H1 (cell line): ENCODE data around the gene ERC1. TPM values are rescaled to one million over a fixed set of nuclear protein-coding genes. Genes with fewer than 3 reads are reported as not detected.

Experiments used
- CTCF ChIA-PET: fragments of 300-600 bp; sonication (Branson Sonifier 250); formaldehyde crosslinking; loops from one replicate; lab custom pipeline; 2021; ENCODE audit not compliant: partially characterized antibody; lab: Charles Lee
- POLR2A ChIA-PET: fragments of 300-600 bp; sonication (Branson Sonifier 250); formaldehyde crosslinking; loops from one replicate; lab custom pipeline; 2021; ENCODE audit warnings: inconsistent platforms; ENCODE audit not compliant: partially characterized antibody; lab: Charles Lee
- DNase-seq, 2 experiments: peaks; one replicate each; pipeline versions ENCODE4 v3.0.0 to v3.0.0-alpha.2; 2010 to 2022; ENCODE audit warnings: low spot score in 2 of 2, low read depth in 1 of 2, mixed read lengths in 1 of 2
- FAIRE-seq: peaks from 2 replicates; lab custom pipeline; 2011; peaks lifted over from hg19 to GRCh38; lab: Jason Lieb, UNC
- H2AFZ ChIP-seq: 2 replicates; pipeline ENCODE4 v1.8.1; 2012; ENCODE audit warnings: low read length, inconsistent platforms
- H2AK5ac ChIP-seq: 2 replicates; pipeline ENCODE4 v1.6.1; 2013; ENCODE audit warnings: low read depth, low read length
- H2BK120ac ChIP-seq: replicated peaks from 2 replicates; pipeline ENCODE3; 2013; ENCODE audit warnings: low read depth, low read length, inconsistent platforms
- H2BK12ac ChIP-seq: 2 replicates; pipeline ENCODE4 v1.6.1; 2013; ENCODE audit warnings: low read depth, low read length
- H2BK15ac ChIP-seq: 2 replicates; pipeline ENCODE4 v1.6.1; 2013; ENCODE audit warnings: low read length
- H2BK20ac ChIP-seq: 2 replicates; pipeline ENCODE4 v1.6.1; 2013; ENCODE audit warnings: low read length
- H2BK5ac ChIP-seq: 2 replicates; pipeline ENCODE4 v1.6.1; 2013; ENCODE audit warnings: low read depth, low read length
- H3K14ac ChIP-seq: 2 replicates; pipeline ENCODE4 v1.6.1; 2013; ENCODE audit warnings: inconsistent platforms; ENCODE audit not compliant: insufficient read length
- H3K18ac ChIP-seq: 2 replicates; pipeline ENCODE4 v1.6.1; 2013; ENCODE audit warnings: low read length; ENCODE audit errors: extremely low read depth
- H3K23ac ChIP-seq: 2 replicates; pipeline ENCODE4 v1.6.1; 2013; ENCODE audit warnings: inconsistent platforms; ENCODE audit not compliant: insufficient read length
- H3K23me2 ChIP-seq: 2 replicates; pipeline ENCODE4 v1.6.1; 2013; ENCODE audit warnings: low read depth, low read length
- H3K27ac ChIP-seq: 2 replicates; pipeline ENCODE4 v1.6.1; 2011; ENCODE audit warnings: low read depth, low read length, inconsistent platforms
- H3K27me3 ChIP-seq, 4 experiments: replicated peaks in 1 of 4; 1 replicate in 1 of 4; 2 replicates in 3 of 4; pipeline versions ENCODE4 v1.6.1 to v1.8.1; 2011 to 2013; ENCODE audit warnings: low read length in 3 of 4, mild to moderate bottlenecking in 3 of 4, inconsistent platforms in 2 of 4, mixed read lengths in 2 of 4, moderate library complexity in 1 of 4; ENCODE audit not compliant: control insufficient read depth in 3 of 4, insufficient read depth in 3 of 4; ENCODE audit errors: extremely low read depth in 1 of 4
- H3K36me3 ChIP-seq, 4 experiments: 2 replicates each; pipeline versions ENCODE4 v1.6.1 to v1.8.1; 2011 to 2013; ENCODE audit warnings: mild to moderate bottlenecking in 4 of 4, low read length in 3 of 4, moderate library complexity in 2 of 4, control low read depth in 1 of 4, inconsistent platforms in 1 of 4; ENCODE audit not compliant: insufficient read depth in 4 of 4, control insufficient read depth in 2 of 4
- H3K4ac ChIP-seq: replicated peaks from 2 replicates; pipeline ENCODE3; 2013; ENCODE audit warnings: low read length, low read depth, mixed read lengths, inconsistent platforms; ENCODE audit not compliant: insufficient read length
- H3K4me1 ChIP-seq, 4 experiments: replicated peaks in 1 of 4; 1 replicate in 1 of 4; 2 replicates in 3 of 4; pipeline versions ENCODE4 v1.6.1 to v1.8.1; 2011 to 2013; ENCODE audit warnings: low read length in 3 of 4, inconsistent platforms in 2 of 4, mixed read lengths in 1 of 4; ENCODE audit not compliant: insufficient read depth in 4 of 4, control insufficient read depth in 3 of 4
- H3K4me2 ChIP-seq, 2 experiments: 2 replicates each; pipeline versions ENCODE4 v1.6.1 to v1.8.1; 2011 to 2013; ENCODE audit warnings: low read depth in 2 of 2, low read length in 2 of 2, control low read depth in 1 of 2, inconsistent platforms in 1 of 2, mild to moderate bottlenecking in 1 of 2; ENCODE audit not compliant: insufficient read depth in 1 of 2
- H3K4me3 ChIP-seq, 4 experiments: fragments of 200-600, 300-600 bp in 1 of 4; sonication (generic), shearing (Covaris generic), sonication (Bioruptor Twin) in 1 of 4; 2 replicates each; pipeline versions ENCODE4 v1.5.1 to v1.8.1; 2011 to 2016; ENCODE audit warnings: low read length in 4 of 4, low read depth in 3 of 4, control low read depth in 2 of 4, inconsistent platforms in 2 of 4, mild to moderate bottlenecking in 2 of 4, mixed read lengths in 1 of 4, moderate library complexity in 1 of 4; ENCODE audit not compliant: insufficient read depth in 2 of 4; ENCODE audit errors: extremely low read depth in 1 of 4
- H3K56ac ChIP-seq: replicated peaks from 2 replicates; pipeline ENCODE3; 2013; ENCODE audit warnings: low read depth, mild to moderate bottlenecking, mixed read lengths, low read length, inconsistent platforms; ENCODE audit not compliant: insufficient read length
- H3K79me1 ChIP-seq: 2 replicates; pipeline ENCODE4 v1.6.1; 2013; ENCODE audit warnings: low read depth, low read length, control low read depth
- H3K79me2 ChIP-seq, 2 experiments: 2 replicates each; pipeline versions ENCODE4 v1.6.1 to v1.8.1; 2012 to 2013; ENCODE audit warnings: low read length in 2 of 2, mild to moderate bottlenecking in 2 of 2, inconsistent platforms in 1 of 2; ENCODE audit not compliant: insufficient read depth in 2 of 2, control insufficient read depth in 1 of 2
- H3K9ac ChIP-seq, 4 experiments: replicated peaks in 1 of 4; 1 replicate in 1 of 4; 2 replicates in 3 of 4; pipeline versions ENCODE4 v1.6.1 to v1.8.1; 2011 to 2013; ENCODE audit warnings: low read depth in 3 of 4, low read length in 3 of 4, control low read depth in 2 of 4, mild to moderate bottlenecking in 2 of 4, moderate library complexity in 2 of 4, inconsistent platforms in 1 of 4; ENCODE audit errors: extremely low read depth in 1 of 4
- H3K9me3 ChIP-seq, 2 experiments: 2 replicates each; pipeline versions ENCODE4 v1.6.1 to v1.8.1; 2012 to 2013; ENCODE audit warnings: mild to moderate bottlenecking in 2 of 2, moderate library complexity in 2 of 2, control low read depth in 1 of 2, inconsistent platforms in 1 of 2, low read depth in 1 of 2, low read length in 1 of 2, mixed read lengths in 1 of 2; ENCODE audit not compliant: insufficient read depth in 2 of 2
- H4K20me1 ChIP-seq, 2 experiments: replicated peaks in 1 of 2; 2 replicates each; pipeline versions ENCODE3 to v1.8.1; 2011 to 2013; ENCODE audit warnings: inconsistent platforms in 2 of 2, low read length in 2 of 2, mild to moderate bottlenecking in 1 of 2; ENCODE audit not compliant: insufficient read depth in 2 of 2, control insufficient read depth in 1 of 2
- H4K5ac ChIP-seq: 2 replicates; pipeline ENCODE4 v1.6.1; 2013; ENCODE audit warnings: low read length, low read depth, mixed read lengths, inconsistent platforms; ENCODE audit not compliant: insufficient read length
- H4K8ac ChIP-seq: 2 replicates; pipeline ENCODE4 v1.8.0; 2013; ENCODE audit warnings: mild to moderate bottlenecking, moderate library complexity, low read length, inconsistent platforms; ENCODE audit not compliant: insufficient read depth; ENCODE audit errors: extremely low read depth
- H4K91ac ChIP-seq: replicated peaks from 2 replicates; pipeline ENCODE3; 2013; ENCODE audit warnings: low read length, mixed read lengths, inconsistent platforms; ENCODE audit not compliant: insufficient read length
- CBX8 ChIP-seq: fragments of 300-800, 300-1000 bp; sonication (generic); IDR thresholded peaks from 2 replicates; pipeline ENCODE4 v1.7.1; 2016; ENCODE audit warnings: low read depth, low read length, borderline replicate concordance
- CEBPB ChIP-seq: IDR thresholded peaks from 2 replicates; pipeline ENCODE4 v1.6.1; 2012; ENCODE audit warnings: low read depth, low read length
- CHD2 ChIP-seq: IDR thresholded peaks from 2 replicates; pipeline ENCODE4 v1.6.1; 2012; ENCODE audit warnings: low read length, improper control_type of control experiment
- CREB1 ChIP-seq: IDR thresholded peaks from 2 replicates; pipeline ENCODE4 v1.6.1; 2012; ENCODE audit warnings: inconsistent platforms
- EGR1 ChIP-seq: IDR thresholded peaks from 2 replicates; pipeline ENCODE4 v1.6.1; 2011; ENCODE audit warnings: low read depth, low read length, borderline replicate concordance
- GTF2F1 ChIP-seq: IDR thresholded peaks from 2 replicates; pipeline ENCODE4 v1.6.1; 2012; ENCODE audit warnings: low read depth, low read length, improper control_type of control experiment, borderline replicate concordance
- JUN ChIP-seq: IDR thresholded peaks from 2 replicates; pipeline ENCODE4 v1.6.1; 2011; ENCODE audit warnings: low read depth, mild to moderate bottlenecking, improper control_type of control experiment, low read length
- MAX ChIP-seq: IDR thresholded peaks from 2 replicates; pipeline ENCODE4 v1.6.1; 2012; ENCODE audit warnings: inconsistent platforms
- POLR2AphosphoS5 ChIP-seq: IDR thresholded peaks from 2 replicates; pipeline ENCODE4 v1.6.1; 2011; ENCODE audit warnings: low read depth, low read length
- RFX5 ChIP-seq: IDR thresholded peaks from 2 replicates; pipeline ENCODE4 v1.6.1; 2011; ENCODE audit warnings: low read depth, low read length, improper control_type of control experiment, borderline replicate concordance
- SIN3A ChIP-seq, 2 experiments: IDR thresholded peaks in 1 of 2; conservative IDR thresholded peaks in 1 of 2; 2 replicates each; pipeline ENCODE4 v1.6.1; 2011 to 2012; ENCODE audit warnings: low read length in 2 of 2, improper control_type of control experiment in 1 of 2, low read depth in 1 of 2, mild to moderate bottlenecking in 1 of 2
- SP4 ChIP-seq: IDR thresholded peaks from 2 replicates; pipeline ENCODE4 v1.6.1; 2012; ENCODE audit warnings: low read length, inconsistent platforms
- TAF1 ChIP-seq: IDR thresholded peaks from 2 replicates; pipeline ENCODE4 v1.6.1; 2011; ENCODE audit warnings: mild to moderate bottlenecking, low read depth, low read length
- TBP ChIP-seq: IDR thresholded peaks from 2 replicates; pipeline ENCODE4 v1.6.1; 2011; ENCODE audit warnings: low read depth, low read length, improper control_type of control experiment
- TEAD4 ChIP-seq: IDR thresholded peaks from 2 replicates; pipeline ENCODE4 v1.6.1; 2012; ENCODE audit warnings: low read depth, low read length, inconsistent platforms, mixed read lengths
- YY1 ChIP-seq: IDR thresholded peaks from 2 replicates; pipeline ENCODE4 v1.6.1; 2011; ENCODE audit warnings: low read depth, mild to moderate bottlenecking, low read length
- WGBS, 2 experiments: shearing (Covaris generic) in 1 of 2; methylation state at CpG; one replicate each; pipeline versions ENCODE4 v1.1.6 to v1.1.7; 2013 to 2015; ENCODE audit warnings: low lambda C conversion rate in 2 of 2, mixed read lengths in 2 of 2, inconsistent platforms in 1 of 2, low coverage in 1 of 2, missing lambda C conversion rate in 1 of 2; ENCODE audit not compliant: insufficient replicate concordance in 2 of 2, insufficient coverage in 1 of 2, insufficient read length in 1 of 2; ENCODE audit errors: extremely low coverage in 1 of 2, missing lambda C conversion rate in 1 of 2; 5-methylcytosine and 5-hydroxymethylcytosine counted together
- polyA plus RNA-seq, 7 experiments: library from polyadenylated mRNA; depleted of rRNA in 3 of 7; stranded (reverse) in 5 of 7; unstranded in 2 of 7; fragments of >200 nt in 5 of 7; fragments of 200-250 nt in 2 of 7; gene quantifications; 1 replicate in 5 of 7; 2 replicates in 1 of 7; 4 replicates in 1 of 7; pipeline versions ENCODE4 v1.2.1 to v1.2.3, GENCODE V29; 2011 to 2013; ENCODE audit warnings: missing spikeins in 2 of 7, mixed read lengths in 2 of 7
- total RNA-seq: library from RNA; stranded (reverse); fragmentation: NEBNext Ultra II Directional; extraction: Animal tissue kit (Norgen Biotek cat#: 25700); gene quantifications from 2 replicates; pipeline ENCODE4 v1.2.1, GENCODE V29; 2021

Gene ERC1
- total and polyA plus RNA-seq, 2 of the 8 experiments (the other 6 are each of a cell fraction or from before 2014, with no cell fraction given), result 7.8 to 45.7 TPM

- DNase-seq (no peak), FAIRE-seq (no peak)
- Histone ChIP-seq H3K27ac (no peak overlapping the region), H3K14ac (no peak overlapping the region), H3K23ac (no peak overlapping the region), H3K4me2 (no peak overlapping the region), H2AFZ (no peak overlapping the region), H3K9ac (no peak overlapping the region), H2BK5ac (no peak overlapping the region), H2BK15ac (no peak overlapping the region), H3K36me3 (no peaks in the 10 kb centered on the region; a peak in 1 of 8 replicates), H3K4ac (no peak overlapping the region), H2BK12ac (no peak overlapping the region), H2BK20ac (no peak overlapping the region), H3K79me1 (no peaks in the 10 kb centered on the region), H3K4me1 (no peaks in the 10 kb centered on the region), H4K5ac (no peak overlapping the region), H3K9me3 (peaks cover 0 to under 1% of the 10 kb centered on the region in 2 experiments; a peak in 1 of 4 replicates), H3K79me2 (no peaks in the 10 kb centered on the region), H4K8ac (no peak overlapping the region), H4K91ac (no peak overlapping the region), H2BK120ac (no peak overlapping the region), H3K56ac (no peak overlapping the region), H3K18ac (no peak overlapping the region), H2AK5ac (no peak overlapping the region), H4K20me1 (no peaks in the 10 kb centered on the region), H3K23me2 (no peaks in the 10 kb centered on the region), H3K27me3 (no peaks in the 10 kb centered on the region), H3K4me3 (no peak overlapping the region)
- ChIA-PET CTCF (interaction anchor here (1.0 to 1.6 kb wide), 3 partner anchors 13 to 187 kb away, joined by 3 to 4 read pairs (median 4); no protein-coding TSS in a partner anchor), POLR2A (interaction anchor here (0.6 kb wide), 2 partner anchors 8 to 212 kb away, joined by 3 read pairs; no protein-coding TSS in a partner anchor)
- WGBS, 2 experiments, result 95% methylated on average over 3 of the region's 3 CpGs; no CpG with 5 or more reads in 1 of the 2 experiments
- no peak for TF ChIP-seq TBP
- no peak for TF ChIP-seq EGR1
- TF ChIP-seq TEAD4, result no peak
- TF ChIP-seq MAX, result no peak
- TF ChIP-seq CREB1, result no peak
- no peak for TF ChIP-seq SIN3A (conservative IDR thresholded peaks at IDR 0.05 in 1 of 2, IDR thresholded peaks at IDR 0.05 in 1 of 2; ENCODE audit: low read depth in 1 of 2, low read length in 2 of 2)
- TF ChIP-seq RFX5, result no peak
- TF ChIP-seq GTF2F1, result no peak
- no peak for TF ChIP-seq YY1
- no peak for TF ChIP-seq TAF1
- no peak for TF ChIP-seq SP4
- TF ChIP-seq JUN, result no peak
- TF ChIP-seq POLR2AphosphoS5, result no peak
- TF ChIP-seq CBX8, result no peak
- TF ChIP-seq CEBPB, result no peak
- TF ChIP-seq CHD2, result no peak
These were observed 314.0 kb downstream of the ERC1 start for GRCh38 chr12:1305063-1305434.
